Vagina (tissue), 2 donors: Measurements from ENCODE around the gene LRMDA.

ENCODE experiments used
- POLR2A ChIP-seq, 2 donors: fragments of 450-650 bp; IDR thresholded peaks; one replicate each; pipeline ENCODE4 v1.6.1; 2017; ENCODE audit warnings: antibody characterized with exemption in 2 of 2, mild to moderate bottlenecking in 2 of 2, moderate library complexity in 2 of 2
- TF ChIP-seq, protein P1 (sequence below), 3 experiments: fragments of 450-650 bp in 2 of 3; fragments of 200-600 bp in 1 of 3; sonication (generic) in 1 of 3; IDR thresholded peaks; one replicate each; pipeline ENCODE4 v1.5.1; 2017 to 2019; ENCODE audit warnings: antibody characterized with exemption in 3 of 3, mild to moderate bottlenecking in 2 of 3, moderate library complexity in 2 of 3

DNA sequence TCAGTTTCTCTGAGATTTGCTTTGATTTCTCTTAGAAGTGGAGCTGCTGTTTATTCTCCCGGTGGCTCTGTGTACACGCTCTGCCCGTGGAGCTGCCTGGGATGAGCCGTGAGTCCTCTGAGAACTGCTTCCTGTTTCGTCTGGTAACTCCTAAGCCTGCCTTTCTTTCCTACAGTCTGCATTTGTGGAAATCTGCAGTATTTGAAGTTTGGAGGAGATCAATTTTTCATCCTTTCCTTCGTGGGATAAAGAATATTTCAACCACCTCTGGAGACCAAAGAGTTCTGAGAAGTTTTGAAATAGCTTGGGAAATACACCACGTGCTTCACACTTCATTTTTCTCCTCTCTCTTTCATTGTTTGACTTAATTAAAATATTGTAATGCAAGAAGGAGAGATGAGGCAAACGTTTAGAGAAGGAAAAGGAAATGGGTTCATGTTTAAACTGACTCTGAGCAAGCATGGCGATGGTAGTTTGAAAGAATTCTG lies 311.9 kb downstream of the LRMDA start:
- TF ChIP-seq, protein P1, sequence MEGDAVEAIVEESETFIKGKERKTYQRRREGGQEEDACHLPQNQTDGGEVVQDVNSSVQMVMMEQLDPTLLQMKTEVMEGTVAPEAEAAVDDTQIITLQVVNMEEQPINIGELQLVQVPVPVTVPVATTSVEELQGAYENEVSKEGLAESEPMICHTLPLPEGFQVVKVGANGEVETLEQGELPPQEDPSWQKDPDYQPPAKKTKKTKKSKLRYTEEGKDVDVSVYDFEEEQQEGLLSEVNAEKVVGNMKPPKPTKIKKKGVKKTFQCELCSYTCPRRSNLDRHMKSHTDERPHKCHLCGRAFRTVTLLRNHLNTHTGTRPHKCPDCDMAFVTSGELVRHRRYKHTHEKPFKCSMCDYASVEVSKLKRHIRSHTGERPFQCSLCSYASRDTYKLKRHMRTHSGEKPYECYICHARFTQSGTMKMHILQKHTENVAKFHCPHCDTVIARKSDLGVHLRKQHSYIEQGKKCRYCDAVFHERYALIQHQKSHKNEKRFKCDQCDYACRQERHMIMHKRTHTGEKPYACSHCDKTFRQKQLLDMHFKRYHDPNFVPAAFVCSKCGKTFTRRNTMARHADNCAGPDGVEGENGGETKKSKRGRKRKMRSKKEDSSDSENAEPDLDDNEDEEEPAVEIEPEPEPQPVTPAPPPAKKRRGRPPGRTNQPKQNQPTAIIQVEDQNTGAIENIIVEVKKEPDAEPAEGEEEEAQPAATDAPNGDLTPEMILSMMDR (IDR thresholded peaks at IDR 0.05) = no peak
- no peak for TF ChIP-seq POLR2A (IDR thresholded peaks at IDR 0.05)
